Heart left ventricle (tissue), 16 donors: ENCODE results near the gene RGS6. TPM values are rescaled to one million over a fixed set of nuclear protein-coding genes. Genes with fewer than 3 reads are reported as not detected.

Source experiments
- ATAC-seq, 4 donors: fragments of 200-7000 bp; cut with Tn5 transposase; one replicate each; pipeline ENCODE4 v1.9.1; 2020 to 2022; ENCODE audit warnings: moderate library complexity in 4 of 4, mild to moderate bottlenecking in 3 of 4, moderate number of reproducible peaks in 1 of 4
- DNase-seq, 5 donors: peaks; one replicate each; pipeline ENCODE4 v3.0.0-alpha.2; 2020
- H3K27ac ChIP-seq, 12 donors: fragments of 200-600 bp; sonication (generic) in 4 of 12; one replicate each; pipeline versions ENCODE4 v1.5.0 to v1.8.0; 2016 to 2022; ENCODE audit warnings: mild to moderate bottlenecking in 2 of 12
- H3K27me3 ChIP-seq, 9 donors: fragments of 200-600 bp; sonication (generic) in 2 of 9; one replicate each; pipeline versions ENCODE4 v1.5.1 to v1.8.0; 2016 to 2022; ENCODE audit warnings: mild to moderate bottlenecking in 3 of 9
- H3K36me3 ChIP-seq, 9 donors: fragments of 200-600 bp; sonication (generic) in 2 of 9; one replicate each; pipeline versions ENCODE4 v1.5.0 to v1.8.0; 2018 to 2022; ENCODE audit warnings: mild to moderate bottlenecking in 2 of 9
- H3K4me1 ChIP-seq, 12 donors: fragments of 200-600 bp; sonication (generic) in 4 of 12; one replicate each; pipeline versions ENCODE4 v1.5.0 to v1.8.0; 2016 to 2022; ENCODE audit warnings: mild to moderate bottlenecking in 3 of 12
- H3K4me3 ChIP-seq, 12 donors: fragments of 200-600 bp; sonication (generic) in 4 of 12; one replicate each; pipeline versions ENCODE4 v1.5.0 to v1.8.0; 2017 to 2022; ENCODE audit warnings: mild to moderate bottlenecking in 9 of 12, moderate library complexity in 4 of 12
- H3K9me3 ChIP-seq, 12 donors: fragments of 200-600 bp; sonication (generic) in 4 of 12; one replicate each; pipeline versions ENCODE4 v1.5.0 to v1.8.0; 2016 to 2022; ENCODE audit warnings: mild to moderate bottlenecking in 1 of 12
- CTCF ChIP-seq, 12 donors: fragments of 200-600 bp; sonication (generic) in 4 of 12; IDR thresholded peaks; one replicate each; pipeline versions ENCODE4 v1.5.0 to v1.8.0; 2018 to 2022; ENCODE audit warnings: antibody characterized with exemption in 12 of 12, mild to moderate bottlenecking in 5 of 12
- POLR2A ChIP-seq, 2 donors: fragments of 450-650 bp; IDR thresholded peaks; one replicate each; pipeline ENCODE4 v1.6.1; 2017; ENCODE audit warnings: antibody characterized with exemption in 2 of 2, mild to moderate bottlenecking in 2 of 2, moderate library complexity in 2 of 2
- WGBS, 4 donors: extraction: QIAGEN DNeasy Blood & Tissue Kit in 2 of 4; methylation state at CpG; one replicate each; pipeline versions ENCODE4 v1.1.5 to v1.1.7; 2013 to 2018; 5-methylcytosine and 5-hydroxymethylcytosine counted together
- intact Hi-C, 10 donors: fragments of 100-400 bp; cut with DNase I; formaldehyde crosslinking; loops; one replicate each; pipeline versions ENCODE4 v1.11.1 to v1.14.2; 2022
- polyA plus RNA-seq, 2 donors: library from polyadenylated mRNA; stranded (reverse); fragments of 200-250 nt; gene quantifications; one replicate each; pipeline ENCODE4 v1.2.3, GENCODE V29; 2013
- total RNA-seq, 9 donors: library from RNA; depleted of rRNA in 2 of 9; stranded (reverse); fragments of >200 nt in 2 of 9; fragmentation: NEBNext Ultra II Directional in 3 of 9; extraction: Animal tissue kit (Norgen Biotek cat#: 25700) in 3 of 9; gene quantifications; one replicate each; pipeline versions ENCODE4 v1.1.0 to v1.2.4, GENCODE V29; 2016 to 2023
- donor health status: ischemic (EF 13 %, LVEDD 7.1; RV severe dilation, severe dysfunction).
- donor health status: healthy with polysubstance abuse.
- donor health status: DM: no; HTN: yes; CAD: no.
- donor health status: DM: no; HTN: no; CAD: no.
- donor health status: ischemic (EF 25% LVEDD 6.9; RV normal size, moderate dysfunction).
- donor health status: ischemic (EF 25% LVEDD 5.7; RV mildly dilated, moderate dysfunction).
- donor health status: healthy.
- donor health status: DM: yes; HTN: yes; CAD: no.
- donor health status: ischemic (EF 35%, LVEDD 5.7; RV mildly dilated, moderate dysfunction).
- donor health status: nonischemic (EF 11% LVEDD 7.7; RV severe dilation, severe dysfunction).
- donor health status: DM: yes; HTN: yes; CAD: no.
- donor health status: PGD.
- donor health status: ischemic (EF 29% LVEDD 5.4; RV normal size, mild dysfunction).
- donor health status: nonischemic (EF 23%, LVEDD 6.1; RV moderate dilation, normal function).

Gene RGS6
- total and polyA plus RNA-seq, 11 donors = 1.3 to 25.4 (median 15.1) TPM

GRCh38 chr14:72554994-72555608 is 622.9 kb downstream of the RGS6 start:
- H3K36me3 ChIP-seq = no peaks in the 10 kb centered on the region
- no peaks in the 10 kb centered on the region for H3K9me3 ChIP-seq
- no peak overlapping the region for H3K4me3 ChIP-seq
- ATAC-seq (no peak), DNase-seq (no peak)
- intact Hi-C loops = no loop called here
- peaks cover 0 to 19% (median 5%) of the 10 kb centered on the region in 12 donors for H3K4me1 ChIP-seq
- no peak overlapping the region for H3K27ac ChIP-seq
- 79 to 93% (median 88%) methylated on average over 4 to 5 of the region's 5 CpGs for WGBS, 4 donors
- peaks cover 0 to 3% (median 0%) of the 10 kb centered on the region in 9 donors for H3K27me3 ChIP-seq
- TF ChIP-seq POLR2A (IDR thresholded peaks at IDR 0.05) (no peak), CTCF (IDR thresholded peaks at IDR 0.05) (peak in 3 of 12 donors; percentile 7 to 22 (median 8))

- Histone ChIP-seq H3K27me3 (peaks cover 0 to 3% (median 0%) of the 10 kb centered on the region in 9 donors), H3K4me1 (peaks cover 0 to 23% (median 6%) of the 10 kb centered on the region in 12 donors), H3K9me3 (no peaks in the 10 kb centered on the region), H3K27ac (no peak overlapping the region), H3K36me3 (no peaks in the 10 kb centered on the region), H3K4me3 (no peak overlapping the region)
- TF ChIP-seq POLR2A (IDR thresholded peaks at IDR 0.05) (no peak), CTCF (IDR thresholded peaks at IDR 0.05) (no peak)
- 94 to 96% (median 95%) methylated on average over 7 of the region's 7 CpGs for WGBS, 4 donors
- intact Hi-C loops = no loop called here
- DNase-seq (no peak), ATAC-seq (no peak)
Observed at GRCh38 chr14:72555609-72556000, 623.4 kb downstream of the RGS6 start.

- Histone ChIP-seq H3K27me3 (peaks cover 0 to 2% (median 0%) of the 10 kb centered on the region in 9 donors), H3K9me3 (no peaks in the 10 kb centered on the region), H3K36me3 (no peaks in the 10 kb centered on the region), H3K27ac (no peak overlapping the region), H3K4me3 (no peak overlapping the region), H3K4me1 (peaks cover 0 to 23% (median 6%) of the 10 kb centered on the region in 12 donors)
- WGBS, 4 donors = 92 to 96% (median 93%) methylated on average over 6 of the region's 6 CpGs
- intact Hi-C loops = no loop called here
- no peak for DNase-seq
- no peak for TF ChIP-seq CTCF (IDR thresholded peaks at IDR 0.05)
- TF ChIP-seq POLR2A (IDR thresholded peaks at IDR 0.05) = no peak
- ATAC-seq = no peak
Observed at GRCh38 chr14:72557671-72558070, 625.4 kb downstream of the RGS6 start.

- H3K36me3 ChIP-seq = no peaks in the 10 kb centered on the region
- ATAC-seq (peak in 3 of 4 donors; percentile 37 to 49 (median 47)), DNase-seq (no peak)
- H3K4me1 ChIP-seq = peaks cover 0 to 18% (median 4%) of the 10 kb centered on the region in 12 donors
- H3K27me3 ChIP-seq = no peaks in the 10 kb centered on the region
- WGBS, 4 donors = 69 to 82% (median 72%) methylated on average over 5 of the region's 5 CpGs
- intact Hi-C loops = no loop called here
- no peak overlapping the region for H3K27ac ChIP-seq
- H3K9me3 ChIP-seq = no peaks in the 10 kb centered on the region
- TF ChIP-seq CTCF (IDR thresholded peaks at IDR 0.05) = no peak
- no peak for TF ChIP-seq POLR2A (IDR thresholded peaks at IDR 0.05)
- H3K4me3 ChIP-seq = no peak overlapping the region
Observed at GRCh38 chr14:72558721-72559120, 626.5 kb downstream of the RGS6 start.
